Measurements from ENCODE around the gene FOXJ3. TPM values are rescaled to one million over a fixed set of nuclear protein-coding genes. Genes with fewer than 3 reads are reported as not detected.

The FOXJ3 gene
- total RNA-seq = 15.9 and 17.2 TPM in 2 replicates

DNA sequence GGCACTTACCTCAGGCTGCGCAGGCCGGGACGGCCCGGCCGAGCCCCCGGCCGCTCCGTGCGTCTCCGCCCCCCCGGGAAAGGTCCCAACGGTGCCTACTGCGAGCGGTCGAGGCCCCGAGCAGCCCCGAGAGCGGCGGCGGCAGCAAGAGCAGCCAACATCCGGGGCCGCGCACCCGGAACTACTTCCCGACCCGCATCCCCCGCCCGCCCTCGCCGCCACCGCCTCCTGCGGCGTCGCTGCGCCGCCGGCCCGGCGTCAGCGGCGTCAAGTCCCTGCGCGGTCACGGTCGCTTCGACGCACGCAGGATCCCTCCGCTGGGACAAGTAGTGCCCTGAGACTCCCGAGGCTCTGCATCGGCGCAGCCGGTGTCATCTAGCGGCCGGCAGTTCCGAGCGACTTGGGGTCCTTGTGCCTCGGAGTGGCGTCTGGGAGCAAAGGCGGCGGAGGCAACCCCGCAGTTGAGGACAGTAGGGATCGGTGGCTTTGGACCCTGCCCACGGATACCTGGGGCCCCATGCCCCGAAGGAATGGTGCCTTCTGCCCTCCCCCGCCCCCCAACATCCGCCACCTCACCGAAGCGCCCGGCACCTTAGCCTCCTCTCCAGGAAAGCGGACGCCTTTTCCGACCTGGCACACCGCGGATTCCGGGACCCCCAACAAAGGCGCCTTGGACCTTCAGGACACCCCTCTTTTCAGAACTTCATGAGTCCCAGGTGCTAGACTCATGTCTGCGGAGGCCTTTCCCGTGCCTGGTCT, at the start of gene FOXJ3:
TSS of gene FOXJ3 (minus strand) at position 186 of the 759 bp plus-strand sequence. CDS start 24,142 bp downstream, outside the sequence.
- H3K4me3 ChIP-seq (ENCODE audit: low read depth, low read length) = peak within 1 kb of the TSS; percentile 76
- DNase-seq (ENCODE audit: low read depth) = no peak
- TF ChIP-seq, protein P1, sequence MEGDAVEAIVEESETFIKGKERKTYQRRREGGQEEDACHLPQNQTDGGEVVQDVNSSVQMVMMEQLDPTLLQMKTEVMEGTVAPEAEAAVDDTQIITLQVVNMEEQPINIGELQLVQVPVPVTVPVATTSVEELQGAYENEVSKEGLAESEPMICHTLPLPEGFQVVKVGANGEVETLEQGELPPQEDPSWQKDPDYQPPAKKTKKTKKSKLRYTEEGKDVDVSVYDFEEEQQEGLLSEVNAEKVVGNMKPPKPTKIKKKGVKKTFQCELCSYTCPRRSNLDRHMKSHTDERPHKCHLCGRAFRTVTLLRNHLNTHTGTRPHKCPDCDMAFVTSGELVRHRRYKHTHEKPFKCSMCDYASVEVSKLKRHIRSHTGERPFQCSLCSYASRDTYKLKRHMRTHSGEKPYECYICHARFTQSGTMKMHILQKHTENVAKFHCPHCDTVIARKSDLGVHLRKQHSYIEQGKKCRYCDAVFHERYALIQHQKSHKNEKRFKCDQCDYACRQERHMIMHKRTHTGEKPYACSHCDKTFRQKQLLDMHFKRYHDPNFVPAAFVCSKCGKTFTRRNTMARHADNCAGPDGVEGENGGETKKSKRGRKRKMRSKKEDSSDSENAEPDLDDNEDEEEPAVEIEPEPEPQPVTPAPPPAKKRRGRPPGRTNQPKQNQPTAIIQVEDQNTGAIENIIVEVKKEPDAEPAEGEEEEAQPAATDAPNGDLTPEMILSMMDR (conservative IDR thresholded peaks at IDR 0.05; ENCODE audit: low read depth, low read length) = no peak

DNA sequence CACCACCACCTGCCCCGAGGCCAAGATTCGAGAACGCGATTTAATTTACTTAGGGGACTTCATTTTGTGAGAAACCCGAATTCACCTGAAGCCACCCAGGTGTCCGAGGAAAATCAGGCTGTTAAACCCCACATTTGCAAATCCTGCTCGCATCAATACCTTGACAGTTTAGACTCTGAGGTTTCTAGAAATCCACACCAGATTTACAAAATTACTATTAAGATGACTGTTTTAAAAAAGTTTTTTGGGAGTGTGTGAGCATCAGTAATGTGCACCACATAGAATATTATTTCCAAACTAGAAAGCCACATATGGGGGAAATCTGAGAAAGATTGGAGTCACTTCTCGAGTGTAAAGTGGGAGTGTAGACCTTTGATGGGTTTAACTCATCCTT, 46.2 kb upstream of the FOXJ3 start:
- TF ChIP-seq, protein P1 (conservative IDR thresholded peaks at IDR 0.05; ENCODE audit: low read depth, low read length) = no peak
- H3K4me3 ChIP-seq (ENCODE audit: low read depth, low read length) = peak overlapping the region; percentile 55
- DNase-seq (ENCODE audit: low read depth) = no peak

DNA sequence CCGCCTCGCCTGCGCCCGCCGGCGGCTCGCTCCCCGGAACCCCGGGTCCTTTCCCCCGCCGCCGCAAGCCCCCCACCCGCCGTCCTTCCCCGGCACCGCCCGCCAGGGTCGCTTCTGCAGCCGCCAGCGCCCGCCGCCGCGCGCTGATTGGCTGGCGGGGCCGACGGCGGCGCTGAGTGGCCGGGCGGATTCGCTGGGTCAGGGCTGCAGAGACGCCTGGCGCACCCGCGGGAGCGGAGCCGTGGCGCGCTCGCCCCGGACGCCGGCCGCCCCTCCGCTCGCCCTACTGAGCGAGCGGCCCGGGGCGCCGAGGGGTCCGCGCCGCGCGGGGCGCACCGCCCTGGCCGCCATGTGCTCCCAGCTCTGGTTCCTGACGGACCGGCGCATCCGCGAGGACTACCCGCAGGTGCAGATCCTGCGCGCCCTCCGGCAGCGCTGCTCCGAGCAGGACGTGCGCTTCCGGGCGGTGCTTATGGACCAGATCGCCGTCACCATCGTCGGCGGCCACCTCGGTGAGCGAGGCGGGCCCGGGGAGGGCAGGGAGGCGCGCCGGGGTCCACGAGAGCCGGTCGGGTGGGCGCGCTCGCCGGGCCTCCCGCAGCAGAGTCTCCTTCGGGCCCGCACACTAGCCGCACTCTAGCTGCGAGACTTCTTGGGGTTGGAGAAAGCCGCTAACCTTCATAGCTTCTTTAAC, 45.7 kb upstream of the FOXJ3 start, which contains the start of gene RIMKLA:
TSS of gene RIMKLA (plus strand) at position 207 of the 694 bp plus-strand sequence. CDS start at position 350, 143 bp downstream.
- H3K4me3 ChIP-seq (ENCODE audit: low read depth, low read length) = peak within 1 kb of the TSS; percentile 55
- TF ChIP-seq, protein P1 (conservative IDR thresholded peaks at IDR 0.05; ENCODE audit: low read depth, low read length) = no peak
- DNase-seq (ENCODE audit: low read depth) = no peak

DNA sequence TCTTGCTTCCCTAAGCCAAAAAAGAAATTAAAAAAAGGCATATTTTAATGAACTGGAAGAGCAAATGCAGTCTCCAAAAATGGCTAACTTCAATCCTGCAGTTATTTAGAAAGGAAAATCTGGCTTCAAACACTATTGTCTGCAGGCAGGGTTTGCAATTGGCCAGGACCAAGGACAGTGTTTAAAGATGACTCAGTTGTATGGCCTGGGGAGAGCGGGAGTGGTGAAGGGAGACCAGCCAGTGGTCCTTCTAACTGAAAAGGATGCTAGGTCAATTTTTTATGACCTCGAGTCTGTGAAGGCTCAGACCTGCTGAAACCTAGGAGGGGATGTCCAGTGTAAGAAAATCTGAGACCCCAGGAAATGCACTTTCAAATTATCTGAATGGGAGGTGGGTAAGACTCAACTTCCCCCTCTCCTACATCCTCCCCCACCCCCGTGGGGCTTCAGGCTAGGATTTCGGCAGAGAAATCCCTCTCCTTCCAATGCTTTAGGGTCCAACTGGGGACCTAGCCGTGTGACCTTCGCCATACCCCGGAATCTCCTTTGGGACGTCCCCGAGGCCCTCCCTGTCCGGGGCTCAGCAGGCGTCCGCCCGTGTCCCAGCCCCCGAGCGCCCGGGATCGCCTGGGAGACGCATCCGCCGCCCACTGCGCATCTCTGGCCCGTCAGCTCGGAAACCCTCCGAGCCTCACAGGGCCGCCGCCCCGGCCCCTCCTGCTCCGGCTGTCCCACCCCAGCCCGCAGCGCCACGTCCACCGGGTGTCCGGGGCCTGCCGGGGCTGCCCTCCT, 45.0 kb upstream of the FOXJ3 start:
- DNase-seq (ENCODE audit: low read depth) = no peak
- TF ChIP-seq, protein P1 (conservative IDR thresholded peaks at IDR 0.05; ENCODE audit: low read depth, low read length) = no peak
- H3K4me3 ChIP-seq (ENCODE audit: low read depth, low read length) = peak overlapping the region; percentile 55

DNA sequence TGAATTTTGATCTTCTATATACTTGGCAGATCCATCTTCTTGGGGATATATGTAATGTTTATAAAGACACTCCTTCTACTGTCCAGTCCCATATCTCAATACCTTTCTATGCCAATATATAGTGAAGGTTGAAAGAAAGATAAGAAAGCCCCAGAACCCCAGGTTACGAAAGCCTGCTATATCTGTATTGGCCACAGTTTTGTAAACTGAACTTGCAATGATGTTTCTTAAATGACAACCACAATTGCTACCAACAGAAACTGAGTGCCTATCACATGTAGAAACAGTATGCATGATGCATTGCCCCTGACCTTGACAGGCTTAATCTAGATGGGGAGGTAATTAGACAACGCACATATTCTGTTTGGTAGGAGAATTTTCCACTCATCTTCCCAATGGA, 37.8 kb upstream of the FOXJ3 start:
- no peak for DNase-seq (ENCODE audit: low read depth)
- TF ChIP-seq, protein P1 (conservative IDR thresholded peaks at IDR 0.05; ENCODE audit: low read depth, low read length) = no peak
- no peak overlapping the region for H3K4me3 ChIP-seq (ENCODE audit: low read depth, low read length)

DNA sequence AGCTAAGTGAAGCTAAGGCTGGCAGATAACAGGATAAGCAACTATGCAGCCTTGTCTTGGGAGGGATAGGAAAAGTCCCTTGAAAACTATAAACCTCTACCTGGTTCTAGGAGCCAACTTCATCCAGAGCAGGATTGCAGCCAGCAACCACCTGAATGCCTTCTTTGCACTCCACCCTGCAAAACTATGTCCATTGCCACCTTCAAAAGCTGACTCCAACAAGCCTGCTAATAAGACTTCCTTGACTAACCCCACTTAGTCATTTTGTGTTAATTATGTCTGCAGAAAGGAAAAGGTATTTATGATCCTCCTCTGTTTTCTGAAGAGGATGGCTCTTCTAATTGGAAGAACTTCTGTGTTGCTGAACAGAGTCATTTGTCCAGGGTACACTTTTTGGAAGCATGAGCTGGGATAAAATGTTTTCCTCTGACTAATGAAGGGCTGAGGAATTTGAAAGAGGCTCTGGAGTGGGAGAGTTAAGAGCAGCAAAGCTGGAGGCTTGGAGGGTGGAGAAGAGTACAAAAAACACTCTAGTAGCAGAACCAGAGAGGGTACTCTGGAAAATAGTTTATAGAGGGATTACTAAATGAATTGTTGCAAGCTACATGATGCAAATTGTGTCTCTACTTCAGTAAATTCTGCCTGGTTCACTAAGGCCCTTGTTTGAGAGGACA, 36.0 kb upstream of the FOXJ3 start:
- TF ChIP-seq, protein P1 (conservative IDR thresholded peaks at IDR 0.05; ENCODE audit: low read depth, low read length) = no peak
- no peak overlapping the region for H3K4me3 ChIP-seq (ENCODE audit: low read depth, low read length)
- DNase-seq (ENCODE audit: low read depth) = no peak
